Sigmoid colon (tissue), 3 donors: Measurements from ENCODE around the gene EP400.

Experiments used
- CTCF ChIP-seq, 4 experiments: fragments of 450-650 bp in 3 of 4; fragments of 200-600 bp in 1 of 4; IDR thresholded peaks; one replicate each; pipeline ENCODE4 v1.5.1; 2016 to 2019; ENCODE audit warnings: antibody characterized with exemption in 4 of 4, mild to moderate bottlenecking in 3 of 4, moderate library complexity in 2 of 4
- POLR2A ChIP-seq, 2 donors: fragments of 450-650 bp; IDR thresholded peaks; one replicate each; pipeline ENCODE4 v1.6.1; 2016; ENCODE audit warnings: antibody characterized with exemption in 2 of 2, mild to moderate bottlenecking in 2 of 2, moderate library complexity in 2 of 2

- TF ChIP-seq POLR2A (IDR thresholded peaks at IDR 0.05) (no peak), CTCF (IDR thresholded peaks at IDR 0.05) (no peak)
Measured at GRCh38 chr12:131994589-131994988, 44.8 kb downstream of the EP400 start.
